Measurements from ENCODE around the gene INPP5J.
A peak's percentile ranks its signal among the peaks of the same experiment; 100 is the strongest.

Gene INPP5J

GRCh38 chr22:31106001-31106571 lies 16.7 kb upstream of the INPP5J start:
- Histone ChIP-seq H3K9me3 (ENCODE audit: insufficient read depth, low read length) (no peaks in the 10 kb centered on the region), H4K20me1 (ENCODE audit: low read depth, low read length) (no peaks in the 10 kb centered on the region), H3K27ac (ENCODE audit: low read depth, low read length) (no peak overlapping the region), H3K9ac (ENCODE audit: low read length) (no peak overlapping the region), H3K4me2 (ENCODE audit: low read depth, low read length, poor library complexity, severe bottlenecking) (no peak overlapping the region), H3K4me3 (ENCODE audit: insufficient read depth, low read length, poor library complexity, severe bottlenecking) (no peak overlapping the region), H3K9me2 (replicated peaks; ENCODE audit: insufficient read depth, low read length) (no peaks in the 10 kb centered on the region), H3F3A (ENCODE audit: insufficient read depth) (no peaks in the 10 kb centered on the region), H3K79me2 (ENCODE audit: insufficient read depth, low read length) (no peaks in the 10 kb centered on the region), H2AFZ (ENCODE audit: low read depth, low read length, severe bottlenecking) (no peak overlapping the region), H3K27me3 (ENCODE audit: low read length) (no peaks in the 10 kb centered on the region), H3K36me3 (ENCODE audit: low read length) (no peaks in the 10 kb centered on the region)
- no peak for TF ChIP-seq CTCF (IDR thresholded peaks at IDR 0.05; ENCODE audit: insufficient read depth, low read length, poor library complexity, severe bottlenecking)
- TF ChIP-seq EZH2phosphoT487 (conservative IDR thresholded peaks at IDR 0.05; ENCODE audit: low read length) = no peak

- H3K9ac ChIP-seq (ENCODE audit: low read length) = no peak overlapping the region
- no peaks in the 10 kb centered on the region for H3F3A ChIP-seq (ENCODE audit: insufficient read depth)
- no peaks in the 10 kb centered on the region for H3K9me3 ChIP-seq (ENCODE audit: insufficient read depth, low read length)
- H3K4me2 ChIP-seq (ENCODE audit: low read depth, low read length, poor library complexity, severe bottlenecking) = peak overlapping the region; percentile 78
- H3K9me2 ChIP-seq (replicated peaks; ENCODE audit: insufficient read depth, low read length) = no peaks in the 10 kb centered on the region
- H3K36me3 ChIP-seq (ENCODE audit: low read length) = no peaks in the 10 kb centered on the region
- H3K79me2 ChIP-seq (ENCODE audit: insufficient read depth, low read length) = no peaks in the 10 kb centered on the region
- H3K27me3 ChIP-seq (ENCODE audit: low read length) = no peaks in the 10 kb centered on the region
- no peak overlapping the region for H2AFZ ChIP-seq (ENCODE audit: low read depth, low read length, severe bottlenecking)
- no peaks in the 10 kb centered on the region for H4K20me1 ChIP-seq (ENCODE audit: low read depth, low read length)
- TF ChIP-seq CTCF (IDR thresholded peaks at IDR 0.05; ENCODE audit: insufficient read depth, low read length, poor library complexity, severe bottlenecking) = no peak
- TF ChIP-seq EZH2phosphoT487 (conservative IDR thresholded peaks at IDR 0.05; ENCODE audit: low read length) = no peak
- H3K27ac ChIP-seq (ENCODE audit: low read depth, low read length) = no peak overlapping the region
- no peak overlapping the region for H3K4me3 ChIP-seq (ENCODE audit: insufficient read depth, low read length, poor library complexity, severe bottlenecking)
Observed at GRCh38 chr22:31106731-31107177, 16.0 kb upstream of the INPP5J start.

- Histone ChIP-seq H3K9me2 (replicated peaks; ENCODE audit: insufficient read depth, low read length) (no peaks in the 10 kb centered on the region), H3F3A (ENCODE audit: insufficient read depth) (no peaks in the 10 kb centered on the region), H3K79me2 (ENCODE audit: insufficient read depth, low read length) (no peaks in the 10 kb centered on the region), H3K4me2 (ENCODE audit: low read depth, low read length, poor library complexity, severe bottlenecking) (peak within 1 kb of the TSS; percentile 78), H4K20me1 (ENCODE audit: low read depth, low read length) (no peaks in the 10 kb centered on the region), H3K27ac (ENCODE audit: low read depth, low read length) (no peak within 1 kb of the TSS), H3K4me3 (ENCODE audit: insufficient read depth, low read length, poor library complexity, severe bottlenecking) (peak within 1 kb of the TSS; percentile 63), H3K9me3 (ENCODE audit: insufficient read depth, low read length) (no peaks in the 10 kb centered on the region), H3K9ac (ENCODE audit: low read length) (peak within 1 kb of the TSS; percentile 51), H2AFZ (ENCODE audit: low read depth, low read length, severe bottlenecking) (peak within 1 kb of the TSS; percentile 78), H3K36me3 (ENCODE audit: low read length) (no peaks in the 10 kb centered on the region), H3K27me3 (ENCODE audit: low read length) (no peaks in the 10 kb centered on the region)
- TF ChIP-seq EZH2phosphoT487 (conservative IDR thresholded peaks at IDR 0.05; ENCODE audit: low read length) (no peak), CTCF (IDR thresholded peaks at IDR 0.05; ENCODE audit: insufficient read depth, low read length, poor library complexity, severe bottlenecking) (peak; percentile 91)
Observed at GRCh38 chr22:31107178-31107893, 15.4 kb upstream of the INPP5J start, which contains the start of gene SELENOM. Gene SELENOM, minus strand, starts transcription at chr22:31107568. Its CDS starts 63 bp downstream, at chr22:31107505.

Data from SU-DHL-6 (cell line).